PC-3 (cell line): ENCODE results near the gene MBNL1. TPM values are rescaled to one million over a fixed set of nuclear protein-coding genes. Genes with fewer than 3 reads are reported as not detected.
A peak's percentile ranks its signal among the peaks of the same experiment; 100 is the strongest.
"Not testable (repeated sequence)": the region's sequence is repeated elsewhere in the genome, so short reads cannot be mapped to it uniquely, and the experiment has no call there.

Experiments used
- ATAC-seq: fragments of 200-7000 bp; cut with Tn5 transposase; 2 replicates; pipeline ENCODE4 v1.9.1; 2020; ENCODE audit warnings: mild to moderate bottlenecking, moderate library complexity
- BruUV-seq: library from RNA; stranded (reverse); fragments of 400-500 nt; replicated peaks from 2 replicates; lab custom pipeline; 2021; lab: Mats Ljungman, UMichigan
- CTCF ChIA-PET: fragments of 300-600 bp; sonication (Branson Sonifier 250); formaldehyde crosslinking; loops from one replicate; lab custom pipeline; 2022; ENCODE audit warnings: antibody characterized with exemption; lab: Charles Lee
- POLR2A ChIA-PET: fragments of 300-600 bp; sonication (Branson Sonifier 250); formaldehyde crosslinking; loops from one replicate; lab custom pipeline; 2022; ENCODE audit warnings: antibody characterized with exemption; ENCODE audit not compliant: unreplicated experiment; lab: Charles Lee
- DNase-seq: peaks from one replicate; pipeline ENCODE4 v3.0.0-alpha.2; 2015
- H2AFZ ChIP-seq: fragments of 300-600 bp; sonication (generic); 2 replicates; pipeline ENCODE4 v1.6.0; 2016; ENCODE audit warnings: antibody characterized with exemption, low read length
- H3F3A ChIP-seq: fragments of 300-600 bp; sonication (generic); one replicate; pipeline ENCODE4 v1.6.0; 2017; ENCODE audit warnings: antibody characterized with exemption, low read length, control low read depth, mild to moderate bottlenecking; ENCODE audit not compliant: unreplicated experiment
- H3K27ac ChIP-seq: fragments of 300-600 bp; sonication (generic); 2 replicates; pipeline ENCODE4 v1.5.1; 2016; ENCODE audit warnings: mild to moderate bottlenecking, low read length
- H3K27me3 ChIP-seq: fragments of 300-600 bp; sonication (generic); 2 replicates; pipeline ENCODE4 v1.6.1; 2016; ENCODE audit warnings: low read length, mixed read lengths
- H3K36me3 ChIP-seq: fragments of 300-600 bp; sonication (generic); 2 replicates; pipeline ENCODE4 v1.6.1; 2016; ENCODE audit warnings: low read depth, mixed run types, low read length, mixed read lengths
- H3K4me1 ChIP-seq: fragments of 300-600 bp; sonication (generic); 2 replicates; pipeline ENCODE4 v1.5.1; 2016; ENCODE audit warnings: low read length; ENCODE audit not compliant: insufficient read depth
- H3K4me2 ChIP-seq: fragments of 300-600 bp; sonication (generic); 2 replicates; pipeline ENCODE4 v1.6.0; 2016; ENCODE audit warnings: low read length
- H3K4me3 ChIP-seq: fragments of 300-600 bp; sonication (generic); 2 replicates; pipeline ENCODE4 v1.5.1; 2016; ENCODE audit warnings: mild to moderate bottlenecking, low read length, mixed read lengths
- H3K79me2 ChIP-seq: fragments of 300-600 bp; sonication (generic); 2 replicates; pipeline ENCODE4 v1.6.1; 2017; ENCODE audit warnings: low read length, mixed read lengths
- H3K9ac ChIP-seq: fragments of 300-600 bp; sonication (generic); 2 replicates; pipeline ENCODE4 v1.6.0; 2016; ENCODE audit warnings: mild to moderate bottlenecking, low read length
- H3K9me2 ChIP-seq: fragments of 300-600 bp; sonication (generic); replicated peaks from 2 replicates; pipeline ENCODE4 v1.6.1; 2016; ENCODE audit warnings: mixed run types, low read length, mixed read lengths
- H3K9me3 ChIP-seq: fragments of 300-600 bp; sonication (generic); 2 replicates; pipeline ENCODE4 v1.6.1; 2016; ENCODE audit warnings: low read length, mixed read lengths
- H4K20me1 ChIP-seq: fragments of 300-600 bp; sonication (generic); 2 replicates; pipeline ENCODE4 v1.6.1; 2016; ENCODE audit warnings: low read length, mixed read lengths
- CTCF ChIP-seq: fragments of 300-600 bp; sonication (generic); conservative IDR thresholded peaks from 2 replicates; pipeline ENCODE4 v1.5.1; 2017; ENCODE audit warnings: antibody characterized with exemption, low read depth, mild to moderate bottlenecking, low read length
- EZH2 ChIP-seq: fragments of 300-600 bp; sonication (generic); IDR thresholded peaks from one replicate; pipeline ENCODE4 v1.6.1; 2017; ENCODE audit warnings: antibody characterized with exemption, mild to moderate bottlenecking, low read length; ENCODE audit not compliant: unreplicated experiment
- EZH2phosphoT487 ChIP-seq: fragments of 300-600 bp; sonication (generic); IDR thresholded peaks from 2 replicates; pipeline ENCODE4 v1.6.1; 2018; ENCODE audit warnings: mild to moderate bottlenecking, antibody characterized with exemption, low read length, borderline replicate concordance
- intact Hi-C: fragments of 100-400 bp; cut with micrococcal nuclease; formaldehyde crosslinking; loops from 2 replicates; pipeline ENCODE4 v1.9.0; 2023
- total RNA-seq: library from RNA; depleted of rRNA; stranded (reverse); fragments of >200 nt; gene quantifications from 2 replicates; pipeline ENCODE4 v1.2.3, GENCODE V29; 2014

Gene MBNL1
- total RNA-seq, 1 experiment from 2014 or later, result 161 TPM

GRCh38 chr3:152364237-152364636, 95.5 kb downstream of the MBNL1 start:
- no peaks in the 10 kb centered on the region for H3K27me3 ChIP-seq
- H3F3A ChIP-seq, result no peaks in the 10 kb centered on the region
- no peak overlapping the region for H3K9ac ChIP-seq
- H4K20me1 ChIP-seq, result peaks cover 23% of the 10 kb centered on the region
- ATAC-seq (no peak), DNase-seq (no peak)
- H3K36me3 ChIP-seq, result no peaks in the 10 kb centered on the region
- H3K9me3 ChIP-seq, result no peaks in the 10 kb centered on the region
- no peak overlapping the region for H3K27ac ChIP-seq
- ChIA-PET CTCF (no interaction called here), POLR2A (no interaction called here)
- H3K4me1 ChIP-seq, result peaks cover 28% of the 10 kb centered on the region
- intact Hi-C loops, result no loop called here
- BruUV-seq, result no TSS peak
- H3K4me2 ChIP-seq, result no peak overlapping the region
- H3K4me3 ChIP-seq, result no peak overlapping the region
- H2AFZ ChIP-seq, result no peak overlapping the region
- TF ChIP-seq EZH2, result no peak
- no peak for TF ChIP-seq EZH2phosphoT487
- TF ChIP-seq CTCF, result no peak
- peaks cover 98% of the 10 kb centered on the region for H3K79me2 ChIP-seq
- H3K9me2 ChIP-seq, result no peaks in the 10 kb centered on the region

GRCh38 chr3:152365126-152365525, 96.4 kb downstream of the MBNL1 start:
- no peak overlapping the region for H3K9ac ChIP-seq
- H3K79me2 ChIP-seq, result peaks cover 98% of the 10 kb centered on the region
- intact Hi-C loops, result no loop called here
- no peak overlapping the region for H3K4me3 ChIP-seq
- ATAC-seq, result no peak
- H3F3A ChIP-seq, result no peaks in the 10 kb centered on the region
- no peaks in the 10 kb centered on the region for H3K36me3 ChIP-seq
- H2AFZ ChIP-seq, result no peak overlapping the region
- peaks cover 19% of the 10 kb centered on the region for H3K4me1 ChIP-seq
- TF ChIP-seq EZH2phosphoT487 (no peak), CTCF (no peak), EZH2 (no peak)
- CTCF ChIA-PET, result no interaction called here
- no peaks in the 10 kb centered on the region for H3K9me3 ChIP-seq
- H3K9me2 ChIP-seq, result no peaks in the 10 kb centered on the region
- no peak for DNase-seq
- H3K27me3 ChIP-seq, result no peaks in the 10 kb centered on the region
- peaks cover 15% of the 10 kb centered on the region; the same call in 1 of the 2 replicates for H4K20me1 ChIP-seq
- no TSS peak for BruUV-seq
- H3K4me2 ChIP-seq, result no peak overlapping the region
- POLR2A ChIA-PET, result no interaction called here
- H3K27ac ChIP-seq, result no peak overlapping the region

- ATAC-seq (peak; percentile 75), DNase-seq (peak; percentile 46)
- CTCF ChIA-PET, result no interaction called here
- H3K27me3 ChIP-seq, result no peaks in the 10 kb centered on the region
- H3K27ac ChIP-seq, result no peak overlapping the region
- no peaks in the 10 kb centered on the region for H3K9me2 ChIP-seq
- H2AFZ ChIP-seq, result no peak overlapping the region
- H4K20me1 ChIP-seq, result peaks cover 15% of the 10 kb centered on the region; the same call in 1 of the 2 replicates
- peaks cover 15% of the 10 kb centered on the region for H3K4me1 ChIP-seq
- POLR2A ChIA-PET, result interaction anchor here (0.6 kb wide), 1 partner anchor 64 kb away, joined by 5 read pairs; no protein-coding TSS in a partner anchor
- no peak overlapping the region for H3K9ac ChIP-seq
- peak overlapping the region; percentile 13 for H3K4me2 ChIP-seq
- no TSS peak for BruUV-seq
- no peaks in the 10 kb centered on the region for H3F3A ChIP-seq
- H3K9me3 ChIP-seq, result no peaks in the 10 kb centered on the region
- H3K79me2 ChIP-seq, result peaks cover 98% of the 10 kb centered on the region
- no peak overlapping the region for H3K4me3 ChIP-seq
- no peak for TF ChIP-seq EZH2
- no peak for TF ChIP-seq CTCF
- TF ChIP-seq EZH2phosphoT487, result no peak
- intact Hi-C loops, result no loop called here
- no peaks in the 10 kb centered on the region for H3K36me3 ChIP-seq
Observed at GRCh38 chr3:152365766-152366593, 97.3 kb downstream of the MBNL1 start.

GRCh38 chr3:152367192-152367591, 98.5 kb downstream of the MBNL1 start:
- intact Hi-C loops, CTCF ChIA-PET, POLR2A ChIA-PET: not testable (repeated sequence)

More at GRCh38 chr3:152367192-152367591, 98.5 kb downstream of the MBNL1 start:
- not testable (repeated sequence) for ATAC-seq, H3K9ac ChIP-seq, H3K9me2 ChIP-seq, H3K27ac ChIP-seq, BruUV-seq, H3K4me2 ChIP-seq, H3K9me3 ChIP-seq, H3K4me3 ChIP-seq, H3K27me3 ChIP-seq, H2AFZ ChIP-seq, H3K36me3 ChIP-seq, H3F3A ChIP-seq, DNase-seq
- Histone ChIP-seq H3K79me2 (peaks cover 98% of the 10 kb centered on the region), H3K4me1 (peaks cover 15% of the 10 kb centered on the region), H4K20me1 (peaks cover 11% of the 10 kb centered on the region; the same call in 1 of the 2 replicates)
